IPS-11a (cell line): ENCODE results near the gene DPEP3.
"Not testable (repeated sequence)": the region's sequence is repeated elsewhere in the genome, so short reads cannot be mapped to it uniquely, and the experiment has no call there.

Experiments
- H3K4me3 ChIP-seq: one replicate; pipeline ENCODE4 v1.5.1; 2013; ENCODE audit warnings: low read depth, low read length, control low read depth

Gene DPEP3, protein sequence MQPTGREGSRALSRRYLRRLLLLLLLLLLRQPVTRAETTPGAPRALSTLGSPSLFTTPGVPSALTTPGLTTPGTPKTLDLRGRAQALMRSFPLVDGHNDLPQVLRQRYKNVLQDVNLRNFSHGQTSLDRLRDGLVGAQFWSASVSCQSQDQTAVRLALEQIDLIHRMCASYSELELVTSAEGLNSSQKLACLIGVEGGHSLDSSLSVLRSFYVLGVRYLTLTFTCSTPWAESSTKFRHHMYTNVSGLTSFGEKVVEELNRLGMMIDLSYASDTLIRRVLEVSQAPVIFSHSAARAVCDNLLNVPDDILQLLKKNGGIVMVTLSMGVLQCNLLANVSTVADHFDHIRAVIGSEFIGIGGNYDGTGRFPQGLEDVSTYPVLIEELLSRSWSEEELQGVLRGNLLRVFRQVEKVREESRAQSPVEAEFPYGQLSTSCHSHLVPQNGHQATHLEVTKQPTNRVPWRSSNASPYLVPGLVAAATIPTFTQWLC

DNA sequence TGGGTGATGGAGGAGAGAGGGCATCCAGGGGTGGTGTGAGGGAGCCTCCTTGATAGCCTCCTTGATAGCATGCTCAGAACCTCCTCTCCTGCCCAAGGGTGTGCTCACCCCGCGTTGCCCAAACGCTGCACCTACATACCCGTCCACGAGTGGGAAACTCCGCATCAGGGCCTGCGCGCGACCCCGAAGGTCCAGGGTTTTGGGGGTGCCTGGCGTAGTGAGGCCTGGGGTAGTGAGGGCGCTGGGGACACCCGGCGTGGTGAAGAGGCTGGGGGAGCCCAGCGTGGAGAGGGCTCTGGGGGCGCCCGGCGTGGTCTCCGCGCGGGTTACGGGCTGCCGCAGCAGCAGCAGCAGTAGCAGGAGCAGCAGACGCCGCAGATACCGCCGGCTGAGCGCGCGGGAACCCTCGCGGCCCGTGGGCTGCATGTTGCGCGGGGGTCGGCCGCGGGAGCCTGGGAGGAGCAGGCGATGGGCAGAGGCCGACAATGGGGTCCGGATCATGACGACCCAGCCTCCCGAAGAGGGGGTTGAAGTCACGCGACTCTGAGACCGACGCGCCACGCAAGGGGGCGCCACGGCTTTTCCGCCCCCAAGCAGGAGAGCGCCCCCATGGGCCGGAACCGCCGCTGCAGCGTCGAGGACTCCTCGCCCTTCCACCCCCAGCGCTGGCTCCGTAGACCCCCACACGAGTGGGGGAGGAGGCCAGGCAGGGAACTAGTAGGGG is at the start of gene DPEP3:
Gene DPEP3 (minus strand): TSS at position 545 of the 724 bp plus-strand sequence. CDS start 119 bp downstream, at position 426.
- H3K4me3 ChIP-seq = no peak within 1 kb of the TSS

DNA sequence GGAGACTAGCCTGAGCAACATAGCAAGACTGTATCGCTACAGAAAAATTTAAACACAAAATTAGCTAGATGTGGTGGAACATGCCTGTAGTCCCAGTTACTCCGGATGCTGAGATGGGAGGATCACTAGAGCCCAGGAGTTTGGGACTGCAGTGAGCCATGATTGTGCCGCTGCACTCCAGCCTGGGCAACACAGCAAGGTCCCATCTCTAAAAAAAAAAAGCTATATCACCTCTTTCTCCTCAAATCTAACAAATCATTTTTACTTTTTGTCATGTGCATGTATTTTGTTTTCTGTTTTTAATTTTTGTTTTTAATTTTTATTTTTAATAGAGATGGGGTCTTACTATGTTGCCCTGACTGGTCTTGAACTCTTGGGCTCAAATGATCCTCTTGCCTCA is 48.7 kb upstream of the DPEP3 start:
- H3K4me3 ChIP-seq = no peak overlapping the region

DNA sequence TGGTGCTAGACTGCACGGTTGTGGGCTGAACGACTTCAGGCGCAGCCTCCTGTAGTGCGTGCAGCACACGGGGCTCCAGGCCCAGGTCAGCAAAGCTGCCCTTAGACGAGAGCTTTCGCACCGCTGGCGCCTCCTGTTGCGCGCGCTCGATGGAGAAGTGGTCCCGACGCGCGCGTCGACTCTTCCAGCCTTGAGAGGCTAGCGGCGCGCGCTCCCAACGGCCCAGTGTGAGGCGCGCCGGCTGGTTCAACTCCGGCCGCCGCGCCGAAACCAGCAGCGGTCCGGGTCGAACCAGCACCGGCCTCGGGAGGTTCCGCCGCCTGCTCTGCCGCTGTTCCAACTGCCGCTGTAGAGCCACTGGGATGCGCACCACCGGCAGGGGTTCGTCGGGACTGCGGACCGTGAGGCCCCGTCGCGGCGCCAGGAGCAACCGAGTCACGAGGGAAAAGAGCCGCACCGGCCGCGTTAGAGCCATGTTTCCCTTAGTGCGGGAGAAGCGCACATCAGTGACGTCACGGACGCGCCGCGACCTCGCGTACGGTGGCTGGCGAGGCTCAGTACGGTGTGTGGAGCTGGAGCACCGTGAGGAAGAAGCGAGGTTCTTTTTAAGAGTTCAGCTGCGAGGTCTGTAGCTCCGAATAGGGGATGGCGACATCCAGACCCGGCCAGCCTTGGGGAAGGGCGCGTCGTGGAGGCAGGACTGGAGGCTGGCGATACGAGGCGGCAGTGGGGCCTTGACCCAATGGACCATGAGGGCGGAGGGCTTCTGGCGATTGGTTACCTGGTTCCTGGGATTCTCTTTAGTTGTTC is 42.6 kb upstream of the DPEP3 start, which contains the start of the genes DDX28 and DUS2:
Gene DDX28 (minus strand): TSS at position 505 of the 810 bp plus-strand sequence. CDS start 30 bp downstream, at position 475.
Gene DUS2 (plus strand): TSS at position 557 of the 810 bp plus-strand sequence. CDS start 14,740 bp downstream, outside the sequence.
- peak within 1 kb of the TSS; percentile 97 for H3K4me3 ChIP-seq

DNA sequence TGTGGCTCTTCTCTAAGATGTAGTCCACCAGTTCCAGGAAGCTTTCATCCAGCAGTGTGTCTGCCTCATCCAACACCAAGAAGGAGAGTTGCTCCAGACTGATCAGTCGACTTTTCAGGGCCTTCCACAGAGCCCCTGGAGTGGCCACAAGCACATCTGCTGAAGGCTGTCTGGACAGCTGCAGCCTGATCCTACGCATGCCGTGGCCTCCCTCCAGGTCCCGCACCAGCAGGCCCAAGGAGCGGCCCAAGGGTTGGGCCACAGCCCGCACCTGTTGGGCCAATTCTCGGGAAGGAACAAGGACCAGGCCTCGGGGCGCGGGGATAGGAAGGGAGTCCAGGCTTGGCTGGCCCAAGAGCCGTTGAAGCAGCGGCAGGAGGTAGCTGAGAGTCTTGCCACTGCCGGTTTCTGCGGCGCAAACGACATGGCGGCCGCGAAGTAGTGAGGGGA is 42.0 kb upstream of the DPEP3 start:
- peak overlapping the region; percentile 97 for H3K4me3 ChIP-seq

DNA sequence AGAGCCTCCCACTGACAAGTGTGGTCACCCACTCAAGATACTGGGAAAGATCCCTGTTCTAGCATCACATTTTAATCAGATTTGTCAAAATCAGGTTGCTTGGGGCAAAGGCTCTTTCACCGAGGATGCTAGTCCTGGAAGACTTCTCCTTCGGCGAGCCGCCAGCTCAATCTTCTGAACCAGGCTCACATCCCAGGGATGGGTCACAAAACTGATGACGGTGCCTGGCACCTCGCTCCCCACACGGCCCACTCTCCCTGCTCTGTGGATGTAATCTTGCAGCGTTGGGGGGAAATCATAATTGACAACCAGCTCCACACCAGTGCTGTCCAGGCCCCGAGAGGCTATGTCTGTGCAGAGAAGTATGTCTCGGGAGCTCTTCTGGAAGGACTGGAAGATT is 41.2 kb upstream of the DPEP3 start:
- H3K4me3 ChIP-seq = no peak overlapping the region

DNA sequence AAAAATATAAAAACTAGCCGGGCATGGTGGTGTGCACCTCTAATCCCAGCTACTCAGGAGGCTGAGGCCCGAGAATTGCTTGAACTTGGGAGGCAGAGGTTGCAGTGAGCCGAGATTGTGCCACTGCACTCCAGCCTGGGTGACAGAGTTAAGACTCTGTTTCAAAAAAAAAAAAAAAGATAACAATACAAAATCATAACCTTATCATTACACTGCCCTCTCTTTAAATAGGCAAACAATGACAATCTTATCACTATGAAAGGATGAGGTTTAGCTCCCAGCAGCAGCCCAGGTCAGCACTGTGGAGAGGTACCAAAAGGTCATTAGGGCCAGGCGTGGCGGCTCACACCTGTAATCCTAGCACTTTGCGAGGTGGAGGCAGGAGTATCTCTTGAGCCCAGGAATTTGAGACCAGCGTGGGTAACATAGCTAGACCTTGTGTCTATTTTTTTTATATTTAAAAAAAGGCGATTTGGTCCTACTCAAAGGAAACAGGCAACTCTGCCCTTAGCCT is 38.9 kb upstream of the DPEP3 start:
- no peak overlapping the region for H3K4me3 ChIP-seq

DNA sequence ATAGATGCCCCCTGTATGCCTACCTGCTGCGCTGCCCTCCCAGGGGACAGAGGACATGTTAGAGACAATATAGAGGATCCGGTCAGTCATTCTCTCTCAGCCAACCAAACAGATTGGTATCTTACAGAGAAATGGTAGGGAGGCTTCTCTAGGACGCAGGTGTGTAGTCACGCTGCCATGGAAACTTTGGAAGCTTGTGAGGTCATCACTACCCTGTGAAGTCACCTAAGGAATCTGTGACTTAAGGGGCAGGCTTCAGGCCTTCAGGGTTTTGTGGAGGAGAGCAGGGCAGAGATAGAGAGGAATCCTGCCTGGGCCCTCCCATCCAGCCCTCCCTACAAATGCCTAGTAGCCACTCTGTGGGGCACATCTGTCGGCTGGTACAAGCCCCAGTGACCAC is 35.4 kb upstream of the DPEP3 start, which contains the start of gene DPEP2NB:
Gene DPEP2NB (minus strand): TSS at position 231 of the 400 bp plus-strand sequence. CDS start 141 bp downstream, at position 90.
- no peak within 1 kb of the TSS for H3K4me3 ChIP-seq

DNA sequence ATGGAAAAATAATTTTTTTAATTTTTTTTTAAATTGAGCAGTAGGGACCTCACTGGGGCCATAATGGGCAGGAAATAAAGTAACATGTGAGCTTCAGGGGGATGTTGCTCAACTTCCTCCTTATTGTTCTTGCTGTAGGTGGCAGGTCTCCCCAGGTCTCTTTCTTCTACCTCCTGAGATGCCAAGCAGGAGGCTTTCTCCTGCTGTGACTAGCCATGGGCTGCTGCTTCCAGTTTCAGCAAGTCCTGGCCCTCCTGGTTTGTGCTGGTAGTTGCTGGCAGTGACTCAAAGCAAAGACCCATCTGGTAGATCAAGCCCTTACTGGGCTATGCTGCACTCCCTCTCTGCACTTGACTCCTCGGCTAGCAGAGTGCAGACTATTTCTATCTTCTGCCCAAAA is 33.1 kb upstream of the DPEP3 start:
- no peak overlapping the region for H3K4me3 ChIP-seq

DNA sequence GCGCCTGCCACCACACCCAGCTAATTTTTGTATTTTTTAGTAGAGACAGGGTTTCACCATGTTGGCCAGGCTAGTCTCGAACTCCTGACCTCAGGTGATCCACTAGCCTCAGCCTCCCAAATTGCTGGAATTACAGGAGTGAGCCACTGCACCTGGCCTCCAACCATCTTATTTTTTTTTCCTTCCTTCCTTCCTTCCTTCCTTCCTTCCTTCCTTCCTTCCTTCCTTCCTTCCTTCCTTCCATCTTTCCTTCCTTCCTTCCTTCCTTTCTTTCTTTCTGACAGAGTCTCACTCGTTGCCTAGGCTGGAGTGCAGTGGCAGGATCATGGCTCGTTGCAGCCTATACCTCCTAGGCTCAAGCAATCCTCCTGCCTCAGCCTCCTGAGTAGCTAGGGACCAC is 29.6 kb upstream of the DPEP3 start:
- H3K4me3 ChIP-seq = not testable (repeated sequence)

DNA sequence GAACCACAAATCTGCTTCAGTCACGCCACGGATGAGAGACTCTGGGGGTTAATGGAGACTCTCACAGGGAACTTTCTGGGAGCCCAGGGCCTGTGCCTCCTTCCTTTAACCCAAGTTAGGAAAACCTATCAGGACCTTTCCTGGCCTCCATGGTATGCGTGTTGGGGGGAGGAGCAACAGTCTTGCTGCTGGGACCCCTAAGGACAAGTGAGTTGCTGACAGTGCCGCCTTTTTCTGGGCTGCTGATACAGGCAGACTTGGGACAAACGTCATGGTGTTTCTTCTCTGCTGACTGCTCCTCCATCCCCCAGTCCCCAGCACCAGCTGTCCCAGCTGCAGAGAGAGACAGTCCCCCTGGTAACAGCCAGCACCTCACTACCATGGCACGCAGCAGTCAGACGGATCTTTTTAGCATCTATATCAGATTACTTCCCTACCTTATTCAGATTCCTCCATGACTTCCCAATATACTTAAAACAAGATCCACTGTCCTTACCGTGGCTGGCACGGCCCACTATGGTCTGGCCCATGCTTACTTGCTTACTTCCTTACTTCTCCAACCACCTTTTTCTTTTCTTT is 28.9 kb upstream of the DPEP3 start:
- no peak overlapping the region for H3K4me3 ChIP-seq

DNA sequence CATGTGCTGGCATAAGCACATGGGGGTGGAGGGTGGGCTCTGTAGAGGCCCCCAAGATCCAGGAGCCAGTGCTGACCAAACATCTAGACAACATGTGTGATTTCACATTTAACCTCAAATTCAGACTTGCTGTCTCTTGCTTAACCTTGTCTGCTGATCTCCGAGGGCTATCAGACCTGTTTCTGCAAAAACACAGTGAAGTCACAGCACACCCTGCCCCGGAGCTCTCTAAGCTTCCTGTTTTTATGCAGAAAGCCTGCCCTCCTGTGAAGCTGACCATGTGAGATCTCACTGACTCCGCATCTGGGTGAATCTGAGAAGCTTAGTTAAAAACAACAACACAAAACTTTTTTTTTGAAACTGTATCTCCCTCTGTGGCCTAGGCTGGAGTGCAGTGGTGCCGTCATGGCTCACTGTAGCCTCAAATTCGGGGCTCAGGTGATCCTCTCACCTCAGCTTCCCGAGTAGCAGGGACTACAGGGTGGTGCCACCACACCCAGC is 25.5 kb upstream of the DPEP3 start:
- no peak overlapping the region for H3K4me3 ChIP-seq

DNA sequence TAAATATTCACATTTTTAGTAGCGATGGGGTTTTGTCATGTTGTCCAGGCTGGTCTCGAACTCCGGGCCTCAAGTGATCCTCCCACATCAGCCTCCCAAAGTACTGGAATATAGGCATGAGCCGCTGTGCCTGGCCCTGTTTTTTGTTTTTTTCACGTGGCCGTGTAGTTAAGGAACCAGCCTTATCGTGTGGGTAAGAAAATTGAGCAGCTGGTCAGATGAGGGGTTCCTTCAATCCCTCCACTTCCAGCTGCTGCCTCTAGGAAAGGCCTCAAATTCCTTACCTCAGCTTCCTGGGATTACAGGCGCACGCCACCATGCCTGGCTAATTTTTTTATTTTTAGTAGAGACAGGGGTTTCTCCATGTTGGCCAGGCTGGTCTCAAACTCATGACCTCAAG is 24.9 kb upstream of the DPEP3 start:
- no peak overlapping the region for H3K4me3 ChIP-seq

DNA sequence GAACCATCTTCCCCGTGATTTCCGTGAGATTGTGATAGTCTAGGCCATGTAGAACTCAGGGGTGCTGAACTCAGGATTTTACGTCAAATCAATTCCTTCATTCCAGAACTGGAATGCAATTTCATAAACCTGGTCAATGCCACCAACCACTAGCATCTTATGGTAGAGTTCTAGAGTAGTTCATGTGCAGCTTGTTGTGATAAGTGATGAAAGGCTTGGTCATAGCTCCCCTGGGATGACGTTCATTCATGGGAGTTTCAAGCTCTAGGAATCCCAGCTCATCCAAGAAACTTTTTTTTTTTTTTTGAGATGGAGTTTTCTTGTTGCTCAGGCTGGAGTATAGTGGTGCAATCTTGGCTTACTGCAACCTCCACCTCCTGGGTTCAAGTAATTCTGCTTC is 22.7 kb upstream of the DPEP3 start:
- H3K4me3 ChIP-seq = no peak overlapping the region

DNA sequence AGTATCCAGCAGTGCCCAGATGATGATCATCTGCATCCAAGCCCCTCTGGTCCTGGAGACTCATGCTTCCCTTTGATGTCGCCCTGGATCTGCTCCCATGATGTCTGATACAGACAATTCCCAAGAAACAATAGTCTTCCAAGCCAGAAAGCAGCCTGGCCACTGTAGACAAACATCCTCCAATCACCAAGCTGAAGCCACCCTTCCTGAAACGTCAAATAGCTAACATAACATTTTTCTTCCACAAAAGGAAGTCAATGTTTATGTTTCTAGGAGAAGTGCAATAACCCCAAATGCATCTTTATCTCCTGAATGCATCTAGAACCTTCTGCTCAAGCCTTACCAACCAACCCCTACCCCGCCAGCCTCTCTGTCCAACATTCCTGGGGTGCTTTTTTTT is 20.2 kb upstream of the DPEP3 start:
- H3K4me3 ChIP-seq = no peak overlapping the region

DNA sequence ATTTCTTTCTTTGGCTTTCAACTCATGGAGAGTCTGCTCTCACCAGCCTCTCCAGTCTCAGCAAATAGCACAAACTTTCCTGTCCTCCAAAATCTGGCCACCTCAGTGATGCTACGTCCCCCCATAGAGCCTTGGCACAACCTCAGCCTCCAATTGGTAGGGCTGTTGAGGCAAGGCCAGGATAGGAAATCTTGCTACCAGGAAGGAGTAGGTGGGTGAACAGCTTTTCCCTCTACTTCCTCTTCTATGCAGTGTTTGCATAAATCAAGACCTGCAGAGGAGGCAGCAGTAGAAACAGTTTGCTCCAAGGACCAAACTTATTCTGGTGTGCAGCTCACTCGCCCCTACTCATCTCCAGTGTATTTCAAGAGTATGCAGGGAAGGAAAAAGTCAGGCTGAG is 19.7 kb upstream of the DPEP3 start:
- H3K4me3 ChIP-seq = no peak overlapping the region

DNA sequence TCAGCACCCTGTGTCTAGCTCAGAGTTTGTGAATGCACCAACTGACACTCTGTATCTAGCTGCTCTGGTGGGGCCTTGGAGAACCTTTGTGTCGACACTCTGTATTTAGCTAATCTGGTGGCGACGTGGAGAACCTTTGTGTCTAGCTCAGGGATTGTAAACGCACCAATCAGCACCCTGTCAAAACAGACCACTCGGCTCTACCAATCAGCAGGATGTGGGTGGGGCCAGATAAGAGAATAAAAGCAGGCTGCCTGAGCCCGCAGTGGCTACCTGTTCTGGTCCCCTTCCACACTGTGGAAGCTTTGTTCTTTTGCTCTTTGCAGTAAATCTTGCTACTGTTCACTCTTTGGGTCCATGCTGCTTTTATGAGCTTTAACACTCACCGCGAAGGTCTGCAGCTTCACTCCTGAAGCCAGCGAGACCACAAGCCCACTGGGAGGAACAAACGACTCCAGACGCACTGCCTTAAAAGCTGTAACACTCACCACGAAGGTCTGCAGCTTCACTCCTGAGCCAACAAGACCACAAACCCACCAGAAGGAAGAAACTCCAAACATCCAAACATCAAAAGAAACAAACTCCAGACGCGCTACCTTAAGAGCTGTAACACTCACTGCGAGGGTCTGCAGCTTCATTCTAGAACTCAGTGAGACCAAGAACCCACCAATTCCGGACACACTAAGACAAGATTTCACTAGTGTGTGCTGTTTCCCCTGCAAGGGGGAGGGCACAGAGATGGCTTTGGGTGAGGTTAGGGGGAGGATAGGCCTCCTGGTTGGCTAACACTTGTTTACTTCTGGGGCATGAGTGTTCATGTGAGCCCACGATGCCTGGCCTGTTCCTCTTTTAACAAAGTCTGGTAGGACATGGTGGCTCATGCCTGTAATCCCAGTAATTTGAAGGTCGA is 18.7 kb upstream of the DPEP3 start, which contains the start of gene DPEP2:
Gene DPEP2 (minus strand): TSS at position 706 of the 910 bp plus-strand sequence. CDS start 6,272 bp downstream, outside the sequence.
- not testable (repeated sequence) for H3K4me3 ChIP-seq

DNA sequence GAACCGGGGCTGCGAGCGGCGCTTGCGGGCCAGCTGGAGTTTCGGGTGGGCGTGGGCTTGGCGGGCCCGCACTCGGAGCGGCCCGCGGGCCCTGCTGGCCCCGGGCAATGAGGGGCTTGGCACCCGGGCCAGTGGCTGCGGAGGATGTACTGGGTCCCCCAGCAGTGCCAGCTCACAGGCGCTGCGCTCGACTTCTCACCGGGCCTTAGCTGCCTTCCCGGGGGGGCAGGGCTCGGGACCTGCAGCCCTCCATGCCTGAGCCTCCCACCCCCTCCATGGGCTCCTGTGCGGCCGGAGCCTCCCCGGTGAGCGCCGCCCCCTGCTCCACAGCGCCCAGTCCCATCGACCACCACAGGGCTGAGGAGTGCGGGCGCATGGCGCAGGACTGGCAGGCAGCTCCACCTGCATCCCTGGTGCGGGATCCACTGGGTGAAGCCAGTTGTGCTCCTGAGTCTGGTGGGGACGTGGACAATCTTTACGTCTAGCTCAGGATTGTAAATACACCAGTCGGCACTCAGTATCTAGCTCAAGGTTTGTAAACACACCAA is 18.0 kb upstream of the DPEP3 start:
- not testable (repeated sequence) for H3K4me3 ChIP-seq

DNA sequence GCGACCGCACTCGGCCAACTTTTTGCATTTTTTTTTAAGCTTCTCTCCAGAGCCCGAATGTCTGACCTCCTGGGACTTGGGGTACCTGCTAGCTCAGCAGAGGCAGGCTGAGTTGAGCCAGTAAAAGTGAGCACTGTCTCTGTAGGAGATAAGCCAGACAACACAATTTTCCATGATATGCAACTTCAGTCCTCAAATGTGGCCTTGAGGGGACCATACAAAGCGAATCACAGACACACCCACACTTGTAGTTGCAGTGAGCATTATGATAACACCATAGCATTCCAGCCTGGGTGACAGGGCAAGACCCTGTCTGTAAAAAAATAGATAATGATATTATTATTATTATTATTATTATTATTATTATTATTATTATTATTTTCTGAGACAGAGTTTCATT is 16.4 kb upstream of the DPEP3 start:
- H3K4me3 ChIP-seq = no peak overlapping the region

DNA sequence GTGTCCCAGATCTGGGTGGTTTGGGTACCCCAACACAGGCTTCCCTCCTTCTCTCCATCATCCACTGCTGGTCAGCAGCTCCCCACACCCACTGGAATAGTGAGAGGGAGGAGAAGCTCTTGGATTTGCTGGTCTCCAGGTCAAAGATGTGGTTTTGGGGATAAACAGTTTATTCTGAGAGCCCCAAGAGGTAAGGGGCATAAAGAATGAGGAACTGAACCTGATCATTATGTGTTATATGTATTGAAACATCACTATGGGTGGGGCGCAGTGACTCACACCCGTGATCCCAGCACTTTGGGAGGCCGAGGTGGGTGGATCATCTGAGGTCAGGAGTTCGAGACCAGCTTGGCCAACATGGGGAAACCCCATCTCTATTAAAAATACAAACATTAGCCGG is 15.1 kb upstream of the DPEP3 start:
- no peak overlapping the region for H3K4me3 ChIP-seq
